Globus pallidus (tissue), 1 donor: ENCODE measurements around the gene FLYWCH1.

Experiments used
- DNase-seq: peaks from one replicate; pipeline ENCODE4 v3.0.0-alpha.2; 2015; ENCODE audit warnings: low spot score

The FLYWCH1 gene

DNA sequence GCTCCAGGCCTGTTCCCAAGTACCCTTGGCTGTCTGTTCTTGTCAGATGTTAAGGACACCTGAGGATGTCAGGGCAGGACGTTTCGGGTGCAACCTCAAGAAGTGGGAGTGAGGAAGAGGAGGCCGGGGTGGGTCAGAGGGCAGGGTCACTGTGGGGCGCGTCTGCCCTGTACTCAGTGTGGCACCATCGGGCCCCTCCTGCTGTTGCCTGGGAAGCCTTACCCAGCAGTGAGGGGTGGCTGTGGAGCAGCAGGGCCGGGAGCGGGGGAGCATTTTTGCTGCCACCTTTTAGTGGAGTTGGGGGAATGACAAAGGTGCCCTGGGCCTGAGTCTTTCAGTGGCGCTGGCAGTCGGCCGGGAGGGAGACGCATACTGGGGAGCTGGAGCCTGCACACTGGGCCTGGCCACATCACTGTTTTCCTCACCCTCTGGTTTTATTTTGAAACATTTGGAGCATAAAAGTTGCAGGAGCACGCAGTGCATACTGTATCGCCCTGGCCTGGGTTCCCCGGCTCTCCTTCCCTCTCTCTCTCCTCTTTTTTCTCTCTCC, 11.1 kb upstream of the FLYWCH1 start:
- DNase-seq = no peak

DNA sequence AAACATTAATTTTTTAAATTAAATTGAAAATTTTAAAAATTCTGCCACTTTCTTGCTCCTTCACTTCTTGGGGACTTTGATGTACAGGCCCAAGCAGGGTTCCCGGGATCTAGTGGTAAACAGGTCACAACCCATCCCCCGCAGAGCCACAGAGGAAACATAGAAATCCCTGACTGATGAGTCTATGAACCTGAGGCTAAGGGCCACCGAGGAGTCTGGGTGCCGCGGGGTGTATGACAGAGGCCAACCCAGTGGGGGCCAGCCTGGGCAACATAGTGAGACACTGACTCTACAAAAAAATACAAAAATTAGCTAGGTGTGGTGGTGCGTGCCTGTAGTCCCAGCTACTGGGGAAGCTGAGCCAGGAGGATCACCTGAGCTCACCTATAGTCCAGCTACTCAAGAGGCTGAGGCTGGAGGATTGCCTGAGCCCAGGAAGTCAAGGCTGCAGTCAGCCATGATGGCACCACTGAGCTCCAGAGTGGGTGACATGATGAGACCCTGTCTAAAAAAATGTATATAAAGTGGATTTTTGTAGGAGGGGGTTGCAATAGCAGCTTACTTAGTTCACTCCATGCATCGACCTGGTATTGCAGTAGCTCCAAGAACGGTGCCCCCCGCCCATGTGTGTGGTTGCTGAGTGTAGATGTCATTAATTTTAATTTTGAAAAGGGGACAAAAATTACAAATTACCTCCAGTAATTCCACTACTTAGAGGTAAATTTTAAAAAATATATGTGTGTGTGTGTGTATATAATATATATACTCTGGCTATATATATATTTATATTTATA, 9.2 kb upstream of the FLYWCH1 start:
- DNase-seq = no peak

GRCh38 chr16:2904100-2904921, 7.4 kb upstream of the FLYWCH1 start:
- peak; percentile 89 for DNase-seq

- DNase-seq = no peak
These were observed 6.8 kb upstream of the FLYWCH1 start for GRCh38 chr16:2904922-2905240.

DNA sequence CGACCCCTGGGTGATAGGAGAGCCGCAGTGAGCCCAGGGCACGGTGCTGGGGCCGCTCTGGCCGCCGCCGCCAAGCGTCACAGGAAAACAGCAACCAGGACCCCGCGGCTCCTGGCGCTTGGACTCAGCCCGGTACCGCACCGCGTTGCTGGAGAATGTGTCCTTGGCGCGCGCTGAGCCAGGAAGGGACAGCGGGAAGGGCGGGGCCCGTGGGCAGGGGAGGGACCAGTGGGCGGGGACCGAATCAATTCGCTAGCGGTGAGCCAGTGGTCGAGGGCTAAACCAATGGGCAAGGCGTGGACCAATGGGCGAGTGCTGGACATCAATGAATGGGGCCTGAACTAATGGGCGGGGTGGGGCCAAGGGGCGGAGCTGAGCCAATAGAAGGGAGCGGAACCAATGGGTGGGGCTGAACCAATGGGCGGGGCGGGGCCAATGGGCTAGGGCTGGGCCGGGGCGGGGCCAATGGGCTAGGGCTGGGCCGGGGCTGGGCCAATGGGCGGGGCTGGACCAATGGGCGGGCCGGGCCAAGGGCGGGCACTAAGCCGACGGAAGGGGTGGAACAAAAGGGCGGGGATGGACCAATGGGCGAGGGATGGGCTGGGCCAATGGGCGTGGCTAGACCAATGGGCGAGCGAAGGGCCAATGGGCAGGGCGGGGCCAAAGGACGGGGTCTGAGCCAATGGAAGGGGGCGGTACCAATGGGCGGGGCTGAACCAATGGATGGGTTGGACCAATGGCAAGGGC, 6.3 kb upstream of the FLYWCH1 start:
- peak; percentile 100 for DNase-seq

DNA sequence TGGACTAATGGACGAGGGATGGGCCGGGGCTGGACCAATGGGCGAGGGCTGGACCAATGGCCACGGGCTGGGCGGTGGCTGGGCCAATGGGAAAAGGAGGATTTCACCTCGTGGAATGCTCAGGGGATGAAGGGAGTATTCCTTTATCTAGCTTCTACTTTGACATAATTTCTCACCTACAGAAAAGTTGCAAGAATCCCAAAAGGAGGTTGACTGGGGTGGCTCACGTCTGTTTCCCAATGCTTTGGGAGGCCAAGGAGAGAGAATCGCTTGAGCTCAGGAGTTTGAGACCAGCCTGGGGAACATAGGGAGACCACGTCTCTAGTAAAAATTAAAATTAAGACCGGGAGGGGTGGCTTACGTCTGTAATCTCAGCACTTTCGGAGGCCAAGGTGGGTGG, 5.7 kb upstream of the FLYWCH1 start:
- DNase-seq = no peak

DNA sequence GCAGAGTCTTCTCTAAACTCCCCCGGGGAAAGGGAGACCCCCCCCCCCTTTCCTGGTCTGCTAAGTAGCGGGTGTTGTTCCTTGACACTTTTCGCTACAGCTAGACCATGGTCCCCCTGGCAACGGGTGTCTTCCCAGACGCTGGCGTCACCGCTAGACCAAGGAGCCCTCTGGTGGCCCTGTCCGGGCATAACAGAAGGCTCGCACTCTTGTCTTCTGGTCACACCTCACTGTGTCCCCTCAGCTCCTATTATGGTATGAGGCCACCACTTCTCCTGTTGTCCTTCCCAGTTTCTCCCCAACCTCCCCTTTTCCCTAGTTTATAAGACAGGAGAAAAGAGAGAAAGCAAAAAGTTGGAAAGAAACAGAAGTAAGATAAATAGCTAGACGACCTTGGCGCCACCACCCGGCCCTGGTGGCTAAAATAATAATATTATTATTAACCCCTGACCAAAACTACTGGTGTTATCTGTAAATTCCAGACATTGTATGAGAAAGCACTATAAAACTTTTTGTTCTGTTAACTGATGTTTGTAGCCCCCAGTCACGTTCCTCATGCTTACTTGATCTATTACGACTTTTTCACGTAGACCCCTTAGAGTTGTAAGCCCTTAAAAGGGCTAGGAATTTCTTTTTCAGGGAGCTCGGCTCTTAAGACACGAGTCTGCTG, 4.5 kb upstream of the FLYWCH1 start:
- peak; percentile 35 for DNase-seq

- no peak for DNase-seq
These were observed 1.2 kb upstream of the FLYWCH1 start for GRCh38 chr16:2910441-2910969.

DNA sequence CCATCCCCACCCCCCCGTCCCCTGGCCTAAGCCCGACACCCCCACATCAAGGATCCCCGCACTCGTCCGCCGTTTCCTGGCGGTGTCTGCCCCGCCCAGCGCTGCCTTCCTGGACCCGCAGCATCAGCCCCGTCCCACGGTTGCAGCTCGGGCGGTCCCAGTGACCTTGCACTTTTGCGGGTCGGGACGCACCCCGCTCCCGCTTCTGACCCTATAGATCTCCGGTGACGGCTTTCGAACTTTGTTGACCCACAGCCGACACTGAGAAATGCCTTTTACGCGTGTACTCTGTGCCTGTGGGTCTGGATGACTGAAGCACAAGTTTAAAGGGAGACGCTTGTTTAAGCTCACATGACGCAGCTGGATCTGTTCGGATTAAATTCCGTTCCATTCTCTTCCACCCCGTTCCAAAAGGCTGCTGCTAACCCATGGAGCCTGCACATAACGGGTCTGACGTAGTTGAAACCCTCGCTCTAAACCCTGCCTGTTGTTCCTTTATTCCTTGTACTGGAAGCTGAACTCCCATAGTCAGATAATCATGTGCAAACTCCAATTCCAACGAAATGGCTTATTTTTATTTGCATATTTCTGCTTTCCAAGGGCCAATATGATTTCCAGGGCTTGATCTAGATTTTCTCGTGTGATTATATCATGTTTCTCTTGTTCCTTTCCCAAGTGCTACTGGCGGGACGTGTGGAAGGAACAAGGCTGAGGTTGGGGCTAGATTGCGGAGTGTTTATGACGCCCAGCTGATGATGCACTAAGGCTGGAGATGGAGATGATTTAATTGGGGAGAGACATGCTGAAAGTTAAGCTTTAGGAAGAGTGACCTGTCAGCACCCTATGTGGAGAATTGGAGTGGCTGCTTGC, 834 bp downstream of the FLYWCH1 start:
- peak; percentile 54 for DNase-seq

DNA sequence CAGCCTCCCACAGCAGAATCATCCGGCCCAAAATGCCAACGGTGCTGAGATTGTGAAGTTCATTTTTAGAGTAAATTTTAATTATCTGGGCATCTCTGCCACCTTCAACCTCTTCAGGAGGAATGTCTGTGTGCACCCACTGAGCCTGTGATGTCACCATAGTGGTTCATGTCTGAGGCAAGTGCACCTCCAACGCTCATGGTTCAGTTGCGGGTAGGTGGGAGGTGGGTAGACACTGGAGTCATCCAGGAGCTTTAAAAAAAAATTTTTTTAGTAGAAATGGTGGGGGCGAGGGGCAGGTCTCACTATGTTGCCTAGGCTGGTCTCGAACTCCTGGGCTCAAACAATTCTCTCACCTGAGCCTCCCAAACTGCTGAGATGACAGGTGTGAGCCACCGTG, 1.9 kb downstream of the FLYWCH1 start:
- DNase-seq = no peak

DNA sequence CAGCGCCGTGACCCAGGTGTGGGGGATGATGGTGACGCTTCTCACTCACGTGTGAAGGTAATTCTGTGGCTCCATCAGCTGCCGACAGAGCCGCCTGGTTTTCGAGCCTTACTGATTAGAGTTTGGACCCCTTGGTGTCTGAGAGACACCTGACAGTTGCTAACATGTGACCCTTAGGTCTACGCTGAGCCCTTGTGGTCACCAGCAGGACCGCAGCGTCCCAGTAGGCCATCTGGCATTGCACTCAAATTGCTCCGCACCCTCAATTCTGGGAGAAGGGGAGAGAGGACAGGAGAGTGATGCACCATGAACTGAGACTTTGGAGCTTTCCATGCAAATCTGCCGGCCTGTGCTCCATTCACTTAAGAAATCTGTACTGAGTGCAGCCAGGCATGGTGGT, 2.5 kb downstream of the FLYWCH1 start:
- no peak for DNase-seq

GRCh38 chr16:2915196-2915929, 3.6 kb downstream of the FLYWCH1 start:
- DNase-seq = no peak

DNA sequence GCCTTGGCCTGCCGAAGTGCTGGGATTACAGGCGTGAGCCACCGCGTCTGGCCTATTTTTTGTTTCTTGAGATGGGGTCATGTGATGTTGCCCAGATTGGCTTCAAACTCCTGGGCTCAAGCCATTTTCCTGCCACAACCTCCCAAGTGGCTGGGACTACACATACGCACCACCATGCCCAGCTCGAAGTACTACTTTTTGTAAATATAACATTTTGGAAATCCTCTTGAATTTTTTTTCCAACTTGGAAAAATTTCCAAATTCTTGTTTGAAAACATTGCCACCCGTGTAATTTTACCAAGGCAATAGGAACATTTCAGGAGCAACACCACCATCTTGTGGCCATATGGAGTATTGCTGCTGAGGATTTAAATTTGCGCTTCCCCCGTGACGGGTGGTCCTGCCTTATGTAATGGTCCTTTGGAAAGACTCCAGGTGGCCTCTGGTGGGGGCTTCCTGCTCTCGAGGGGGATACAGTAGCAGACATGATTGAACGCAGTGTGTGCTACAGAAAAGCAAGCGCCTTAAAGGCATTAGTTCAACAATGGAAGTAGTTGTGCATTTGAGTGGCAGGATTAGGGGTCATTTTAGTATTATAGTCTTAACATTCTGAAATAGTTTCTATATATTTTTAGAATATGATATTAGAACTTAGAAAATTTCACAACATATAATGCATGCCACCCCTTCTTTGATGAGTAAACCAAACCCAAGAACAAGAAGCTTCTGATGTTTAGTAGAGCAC, 8.0 kb downstream of the FLYWCH1 start:
- DNase-seq = peak; percentile 73

DNA sequence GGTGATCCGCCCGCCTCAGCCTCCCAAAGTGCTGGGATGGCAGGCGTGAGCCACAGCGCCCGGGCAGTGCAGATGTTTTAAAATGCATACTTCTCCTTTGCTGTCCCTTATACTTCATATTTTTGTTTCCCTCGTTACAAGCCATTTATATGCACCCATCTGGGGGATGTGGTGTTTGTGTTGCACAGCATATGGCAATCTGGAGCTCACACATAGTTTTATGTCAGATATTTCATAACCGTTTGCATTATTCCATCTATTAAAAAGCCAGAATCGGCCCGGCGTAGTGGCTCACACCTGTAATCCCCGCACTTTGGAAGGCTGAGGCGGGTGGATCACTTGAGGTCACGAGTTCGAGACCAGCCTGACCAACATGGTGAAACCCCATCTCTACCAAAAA, 11.8 kb downstream of the FLYWCH1 start:
- DNase-seq = no peak

- DNase-seq = no peak
These were observed 13.4 kb downstream of the FLYWCH1 start for GRCh38 chr16:2924901-2925755.

- DNase-seq = no peak
These were observed 14.4 kb downstream of the FLYWCH1 start for GRCh38 chr16:2925951-2926649.

DNA sequence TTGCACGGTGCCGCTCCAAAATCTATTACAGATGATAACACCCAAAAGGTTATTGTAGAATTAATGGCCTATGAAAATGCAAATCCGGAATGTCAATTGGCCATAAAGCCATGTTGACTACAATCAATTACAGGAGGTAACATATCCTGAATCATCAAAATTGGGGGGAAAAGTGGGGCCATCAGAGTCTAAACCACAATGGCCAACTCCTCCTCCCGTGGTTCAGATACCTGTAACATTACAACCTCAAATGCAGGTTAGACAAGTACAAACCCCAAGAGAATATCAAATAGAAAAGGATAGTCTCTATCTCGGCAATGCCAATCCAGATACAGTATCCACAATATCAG, 14.9 kb downstream of the FLYWCH1 start:
- no peak for DNase-seq
